ENCODE results near the gene PIGH. TPM values are rescaled to one million over a fixed set of nuclear protein-coding genes. Genes with fewer than 3 reads are reported as not detected.
A peak's percentile ranks its signal among the peaks of the same experiment; 100 is the strongest.

The PIGH gene, protein sequence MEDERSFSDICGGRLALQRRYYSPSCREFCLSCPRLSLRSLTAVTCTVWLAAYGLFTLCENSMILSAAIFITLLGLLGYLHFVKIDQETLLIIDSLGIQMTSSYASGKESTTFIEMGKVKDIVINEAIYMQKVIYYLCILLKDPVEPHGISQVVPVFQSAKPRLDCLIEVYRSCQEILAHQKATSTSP
- polyA plus RNA-seq (2012; ENCODE audit: insufficient read length, low read depth) = 16.4 TPM

DNA sequence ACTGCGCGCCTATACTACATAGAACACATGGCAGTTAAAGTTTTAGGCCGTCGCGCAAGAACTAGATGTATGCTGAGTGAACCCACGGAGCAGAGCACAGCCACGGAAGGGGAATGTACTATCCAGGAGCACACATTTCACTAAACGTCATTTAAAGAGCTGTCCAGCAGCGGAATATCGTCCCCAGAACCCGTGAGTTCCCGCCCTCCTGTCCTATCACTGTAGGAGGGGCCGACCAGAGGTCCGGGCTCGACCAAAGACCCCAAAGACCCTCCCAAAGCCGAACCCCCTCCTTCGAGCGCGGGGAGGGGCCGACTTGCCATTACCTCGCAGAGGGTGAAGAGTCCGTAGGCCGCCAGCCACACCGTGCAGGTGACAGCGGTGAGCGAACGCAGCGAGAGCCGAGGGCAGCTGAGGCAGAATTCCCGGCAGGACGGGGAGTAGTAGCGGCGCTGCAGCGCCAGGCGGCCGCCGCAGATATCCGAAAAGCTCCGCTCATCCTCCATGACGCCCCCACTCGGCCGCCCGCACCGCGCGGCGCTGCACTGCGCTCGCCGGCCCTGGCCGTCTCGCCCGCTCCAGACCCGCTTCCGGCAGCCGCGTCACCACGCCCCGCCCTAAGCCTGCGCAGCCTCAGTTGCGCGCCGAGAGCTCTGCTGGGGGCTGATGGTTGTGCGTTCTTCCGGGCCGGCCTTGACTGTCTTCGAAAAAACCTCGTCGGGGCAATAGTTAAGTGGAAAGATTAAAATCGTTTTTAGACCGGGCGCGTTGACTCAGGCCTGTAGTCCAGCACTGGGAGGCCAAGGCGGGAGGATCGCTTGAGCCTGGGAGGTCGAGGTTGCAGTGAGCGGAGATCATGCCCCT, at the start of gene PIGH:
TSS of gene PIGH (minus strand) at position 571 of the 864 bp plus-strand sequence. CDS start at position 506, 65 bp downstream.
- TF ChIP-seq TAF1 (IDR thresholded peaks at IDR 0.05; ENCODE audit: borderline replicate concordance, insufficient read depth, low read length) = no peak
- TF ChIP-seq SIN3A (IDR thresholded peaks at IDR 0.05; ENCODE audit: borderline replicate concordance, insufficient read depth, low read length) = no peak
- TF ChIP-seq, protein P1, sequence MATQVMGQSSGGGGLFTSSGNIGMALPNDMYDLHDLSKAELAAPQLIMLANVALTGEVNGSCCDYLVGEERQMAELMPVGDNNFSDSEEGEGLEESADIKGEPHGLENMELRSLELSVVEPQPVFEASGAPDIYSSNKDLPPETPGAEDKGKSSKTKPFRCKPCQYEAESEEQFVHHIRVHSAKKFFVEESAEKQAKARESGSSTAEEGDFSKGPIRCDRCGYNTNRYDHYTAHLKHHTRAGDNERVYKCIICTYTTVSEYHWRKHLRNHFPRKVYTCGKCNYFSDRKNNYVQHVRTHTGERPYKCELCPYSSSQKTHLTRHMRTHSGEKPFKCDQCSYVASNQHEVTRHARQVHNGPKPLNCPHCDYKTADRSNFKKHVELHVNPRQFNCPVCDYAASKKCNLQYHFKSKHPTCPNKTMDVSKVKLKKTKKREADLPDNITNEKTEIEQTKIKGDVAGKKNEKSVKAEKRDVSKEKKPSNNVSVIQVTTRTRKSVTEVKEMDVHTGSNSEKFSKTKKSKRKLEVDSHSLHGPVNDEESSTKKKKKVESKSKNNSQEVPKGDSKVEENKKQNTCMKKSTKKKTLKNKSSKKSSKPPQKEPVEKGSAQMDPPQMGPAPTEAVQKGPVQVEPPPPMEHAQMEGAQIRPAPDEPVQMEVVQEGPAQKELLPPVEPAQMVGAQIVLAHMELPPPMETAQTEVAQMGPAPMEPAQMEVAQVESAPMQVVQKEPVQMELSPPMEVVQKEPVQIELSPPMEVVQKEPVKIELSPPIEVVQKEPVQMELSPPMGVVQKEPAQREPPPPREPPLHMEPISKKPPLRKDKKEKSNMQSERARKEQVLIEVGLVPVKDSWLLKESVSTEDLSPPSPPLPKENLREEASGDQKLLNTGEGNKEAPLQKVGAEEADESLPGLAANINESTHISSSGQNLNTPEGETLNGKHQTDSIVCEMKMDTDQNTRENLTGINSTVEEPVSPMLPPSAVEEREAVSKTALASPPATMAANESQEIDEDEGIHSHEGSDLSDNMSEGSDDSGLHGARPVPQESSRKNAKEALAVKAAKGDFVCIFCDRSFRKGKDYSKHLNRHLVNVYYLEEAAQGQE (IDR thresholded peaks at IDR 0.05; ENCODE audit: insufficient read depth in 1 of 2, low read depth in 2 of 2, low read length in 2 of 2) = peak; percentile 61 to 85; a peak in 3 of 4 replicates
- peak; percentile 76 for TF ChIP-seq FOXP2 (optimal IDR thresholded peaks at IDR 0.05; ENCODE audit: borderline replicate concordance, extremely low read depth, extremely low read length, insufficient read depth)
- TF ChIP-seq POLR2AphosphoS5 (IDR thresholded peaks at IDR 0.05; ENCODE audit: low read depth, low read length) = peak; percentile 62

DNA sequence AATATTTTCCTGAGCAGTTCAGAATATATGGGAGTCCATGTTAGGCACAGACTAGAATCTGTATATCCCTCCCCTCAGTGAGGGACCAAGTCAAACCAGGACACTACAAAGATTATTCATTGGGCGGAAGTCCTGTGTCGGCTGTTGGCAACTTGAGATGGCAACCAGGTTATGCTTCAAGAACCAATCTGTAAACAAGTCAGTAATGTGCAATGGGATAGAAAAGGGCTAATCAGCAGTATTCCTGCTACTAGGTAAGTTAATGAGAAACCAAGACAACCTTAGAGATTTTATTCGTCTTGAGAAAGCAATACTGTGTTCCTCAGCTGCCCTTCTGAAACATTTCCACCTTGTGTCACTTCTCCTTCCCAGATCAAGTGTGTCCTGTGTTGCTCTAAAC, 46.1 kb upstream of the PIGH start:
- TF ChIP-seq FOXP2 (optimal IDR thresholded peaks at IDR 0.05; ENCODE audit: borderline replicate concordance, extremely low read depth, extremely low read length, insufficient read depth) = no peak
- no peak for TF ChIP-seq SIN3A (IDR thresholded peaks at IDR 0.05; ENCODE audit: borderline replicate concordance, insufficient read depth, low read length)
- no peak for TF ChIP-seq TAF1 (IDR thresholded peaks at IDR 0.05; ENCODE audit: borderline replicate concordance, insufficient read depth, low read length)
- TF ChIP-seq, protein P1 (IDR thresholded peaks at IDR 0.05; ENCODE audit: insufficient read depth in 1 of 2, low read depth in 2 of 2, low read length in 2 of 2) = no peak
- TF ChIP-seq POLR2AphosphoS5 (IDR thresholded peaks at IDR 0.05; ENCODE audit: low read depth, low read length) = no peak

DNA sequence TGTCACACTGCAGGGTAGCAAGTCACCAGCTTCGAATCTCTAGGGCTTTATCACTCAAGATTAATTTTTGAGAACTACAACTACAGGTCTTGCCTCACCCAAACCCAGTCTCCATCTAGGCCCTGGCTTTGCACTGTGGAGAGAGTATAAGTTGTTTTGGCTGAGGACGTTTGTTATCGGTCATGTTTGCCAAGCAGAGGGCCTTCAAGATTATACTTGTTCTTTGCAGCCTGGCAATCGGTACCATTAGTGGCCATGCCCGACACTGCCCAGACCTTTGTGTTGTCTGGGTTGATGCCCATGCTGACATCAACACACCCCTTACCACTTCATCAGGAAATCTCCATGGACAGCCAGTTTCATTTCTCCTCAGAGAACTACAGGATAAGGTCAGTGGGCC, 45.3 kb upstream of the PIGH start:
- TF ChIP-seq, protein P1 (IDR thresholded peaks at IDR 0.05; ENCODE audit: insufficient read depth in 1 of 2, low read depth in 2 of 2, low read length in 2 of 2) = no peak
- no peak for TF ChIP-seq SIN3A (IDR thresholded peaks at IDR 0.05; ENCODE audit: borderline replicate concordance, insufficient read depth, low read length)
- no peak for TF ChIP-seq POLR2AphosphoS5 (IDR thresholded peaks at IDR 0.05; ENCODE audit: low read depth, low read length)
- no peak for TF ChIP-seq TAF1 (IDR thresholded peaks at IDR 0.05; ENCODE audit: borderline replicate concordance, insufficient read depth, low read length)
- no peak for TF ChIP-seq FOXP2 (optimal IDR thresholded peaks at IDR 0.05; ENCODE audit: borderline replicate concordance, extremely low read depth, extremely low read length, insufficient read depth)

DNA sequence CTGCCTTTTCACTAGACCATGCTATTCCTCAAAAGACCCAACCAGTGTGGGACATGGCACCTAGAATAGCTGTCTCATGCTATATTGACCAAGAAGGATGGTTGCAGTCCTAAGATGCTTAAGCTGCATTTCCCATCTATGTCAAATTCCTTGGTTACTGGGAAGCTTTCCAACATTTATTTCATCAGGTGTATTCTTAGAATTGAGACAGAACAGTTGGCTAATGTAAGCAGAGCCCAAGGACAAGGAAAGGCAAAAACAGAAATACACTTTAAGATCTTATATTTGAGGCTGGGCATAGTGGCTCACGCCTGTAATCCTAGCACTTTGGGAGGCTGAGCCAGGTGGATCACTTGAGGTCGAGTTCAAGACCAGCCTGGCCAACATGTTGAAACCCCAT, 44.4 kb upstream of the PIGH start:
- no peak for TF ChIP-seq POLR2AphosphoS5 (IDR thresholded peaks at IDR 0.05; ENCODE audit: low read depth, low read length)
- TF ChIP-seq, protein P1 (IDR thresholded peaks at IDR 0.05; ENCODE audit: insufficient read depth in 1 of 2, low read depth in 2 of 2, low read length in 2 of 2) = no peak
- no peak for TF ChIP-seq TAF1 (IDR thresholded peaks at IDR 0.05; ENCODE audit: borderline replicate concordance, insufficient read depth, low read length)
- no peak for TF ChIP-seq SIN3A (IDR thresholded peaks at IDR 0.05; ENCODE audit: borderline replicate concordance, insufficient read depth, low read length)
- TF ChIP-seq FOXP2 (optimal IDR thresholded peaks at IDR 0.05; ENCODE audit: borderline replicate concordance, extremely low read depth, extremely low read length, insufficient read depth) = no peak
